GM12878 (cell line): Measurements from ENCODE around the gene DHRS1.
A peak's percentile ranks its signal among the peaks of the same experiment; 100 is the strongest.

Source experiments
- ATF7 ChIP-seq: fragments of 450-650 bp; IDR thresholded peaks from 2 replicates; pipeline ENCODE4 v1.6.1; 2016; ENCODE audit warnings: low read depth, mild to moderate bottlenecking
- CHD2 ChIP-seq: IDR thresholded peaks from 2 replicates; pipeline ENCODE4 v1.6.1; 2011; ENCODE audit warnings: low read depth, low read length, improper control_type of control experiment, borderline replicate concordance
- FOXM1 ChIP-seq: IDR thresholded peaks from 2 replicates; pipeline ENCODE4 v1.6.1; 2012; ENCODE audit warnings: low read depth, mild to moderate bottlenecking, inconsistent platforms, low read length, moderate library complexity
- MAX ChIP-seq: IDR thresholded peaks from 2 replicates; pipeline ENCODE4 v1.6.1; 2012; ENCODE audit warnings: low read depth, low read length, improper control_type of control experiment
- TF ChIP-seq, protein P1 (sequence below), 3 experiments: IDR thresholded peaks in 2 of 3; conservative IDR thresholded peaks in 1 of 3; 2 replicates each; pipeline ENCODE4 v1.5.1; 2011; ENCODE audit warnings: low read depth in 3 of 3, low read length in 3 of 3, mild to moderate bottlenecking in 3 of 3, control low read depth in 2 of 3, moderate library complexity in 2 of 3, inconsistent platforms in 1 of 3, mixed read lengths in 1 of 3; ENCODE audit not compliant: control insufficient read depth in 2 of 3, insufficient read depth in 1 of 3; ENCODE audit errors: extremely low read depth in 1 of 3

- TF ChIP-seq ATF7 (no peak), CHD2 (no peak), FOXM1 (no peak), MAX (0 out of 2 replicates have a peak, but pooled peaks have one; percentile 41)
- TF ChIP-seq, protein P1, sequence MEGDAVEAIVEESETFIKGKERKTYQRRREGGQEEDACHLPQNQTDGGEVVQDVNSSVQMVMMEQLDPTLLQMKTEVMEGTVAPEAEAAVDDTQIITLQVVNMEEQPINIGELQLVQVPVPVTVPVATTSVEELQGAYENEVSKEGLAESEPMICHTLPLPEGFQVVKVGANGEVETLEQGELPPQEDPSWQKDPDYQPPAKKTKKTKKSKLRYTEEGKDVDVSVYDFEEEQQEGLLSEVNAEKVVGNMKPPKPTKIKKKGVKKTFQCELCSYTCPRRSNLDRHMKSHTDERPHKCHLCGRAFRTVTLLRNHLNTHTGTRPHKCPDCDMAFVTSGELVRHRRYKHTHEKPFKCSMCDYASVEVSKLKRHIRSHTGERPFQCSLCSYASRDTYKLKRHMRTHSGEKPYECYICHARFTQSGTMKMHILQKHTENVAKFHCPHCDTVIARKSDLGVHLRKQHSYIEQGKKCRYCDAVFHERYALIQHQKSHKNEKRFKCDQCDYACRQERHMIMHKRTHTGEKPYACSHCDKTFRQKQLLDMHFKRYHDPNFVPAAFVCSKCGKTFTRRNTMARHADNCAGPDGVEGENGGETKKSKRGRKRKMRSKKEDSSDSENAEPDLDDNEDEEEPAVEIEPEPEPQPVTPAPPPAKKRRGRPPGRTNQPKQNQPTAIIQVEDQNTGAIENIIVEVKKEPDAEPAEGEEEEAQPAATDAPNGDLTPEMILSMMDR (IDR thresholded peaks at IDR 0.05 in 2 of 3, conservative IDR thresholded peaks at IDR 0.05 in 1 of 3; ENCODE audit: control insufficient read depth in 2 of 3, extremely low read depth in 1 of 3, insufficient read depth in 1 of 3, low read depth in 3 of 3, low read length in 3 of 3): peak; percentile 10 to 40 (median 29); a peak in 3 of 6 replicates
Observed at GRCh38 chr14:24310646-24311604, 11.3 kb upstream of the DHRS1 start, which contains the start of gene LTB4R.
